Immature natural killer cell (primary cell): ENCODE results near the gene PLAAT2. TPM values are rescaled to one million over a fixed set of nuclear protein-coding genes. Genes with fewer than 3 reads are reported as not detected.
"Not testable (repeated sequence)": the region's sequence is repeated elsewhere in the genome, so short reads cannot be mapped to it uniquely, and the experiment has no call there.

Source experiments
- DNase-seq, 3 donors: peaks; one replicate each; pipeline ENCODE4 v3.0.0; 2022; ENCODE audit warnings: mixed read lengths in 1 of 3
- H3K27ac Mint-ChIP-seq, 6 donors: one replicate each; pipeline ENCODE4 v1.8.0; 2020; ENCODE audit warnings: mixed read lengths in 6 of 6, mild to moderate bottlenecking in 5 of 6, inconsistent platforms in 4 of 6, moderate library complexity in 3 of 6
- H3K27me3 Mint-ChIP-seq, 3 donors: one replicate each; pipeline ENCODE4 v1.8.0; 2020 to 2021; ENCODE audit warnings: low read depth in 3 of 3, mild to moderate bottlenecking in 3 of 3, mixed read lengths in 3 of 3, moderate library complexity in 3 of 3, inconsistent platforms in 1 of 3
- H3K36me3 Mint-ChIP-seq, 3 donors: one replicate each; pipeline ENCODE4 v1.8.0; 2020; ENCODE audit warnings: mixed read lengths in 3 of 3, inconsistent platforms in 2 of 3, mild to moderate bottlenecking in 2 of 3
- H3K4me1 Mint-ChIP-seq, 2 donors: one replicate each; pipeline ENCODE4 v1.8.0; 2020; ENCODE audit warnings: inconsistent platforms in 2 of 2, mild to moderate bottlenecking in 2 of 2, mixed read lengths in 2 of 2, moderate library complexity in 1 of 2
- H3K4me3 Mint-ChIP-seq, 5 donors: one replicate each; pipeline ENCODE4 v1.8.0; 2020; ENCODE audit warnings: mild to moderate bottlenecking in 5 of 5, mixed read lengths in 5 of 5, inconsistent platforms in 3 of 5, moderate library complexity in 3 of 5
- H3K9me3 Mint-ChIP-seq, 6 donors: one replicate each; pipeline ENCODE4 v1.8.0; 2020; ENCODE audit warnings: mild to moderate bottlenecking in 6 of 6, mixed read lengths in 6 of 6, inconsistent platforms in 4 of 6, moderate library complexity in 3 of 6
- polyA plus RNA-seq, 3 donors: library from polyadenylated mRNA; unstranded; fragments of 300-500 nt; fragmentation: Illumina TruSeq; gene quantifications; one replicate each; pipeline ENCODE4 v1.2.3, GENCODE V29; 2021

The PLAAT2 gene
- polyA plus RNA-seq, 3 donors from 2014 or later: 2.8 to 3.0 TPM; not detected in 1

GRCh38 chr11:63532799-63533475 lies 30.2 kb downstream of the PLAAT2 start:
- H3K4me1 Mint-ChIP-seq: peaks cover 80 to 88% of the 10 kb centered on the region in 2 donors
- DNase-seq: no peak
- H3K9me3 Mint-ChIP-seq: no peaks in the 10 kb centered on the region
- H3K27ac Mint-ChIP-seq: peak overlapping the region; percentile 90 to 97 (median 94)
- H3K36me3 Mint-ChIP-seq: no peaks in the 10 kb centered on the region
- peaks cover 0 to 6% (median 5%) of the 10 kb centered on the region in 3 donors for H3K27me3 Mint-ChIP-seq
- peak overlapping the region in 4 of 5 donors; percentile 3 to 67 (median 30) for H3K4me3 Mint-ChIP-seq

- no peak for DNase-seq
- Mint-ChIP-seq H3K27ac (peak overlapping the region; percentile 80 to 95 (median 88)), H3K4me1 (peaks cover 72 to 80% of the 10 kb centered on the region in 2 donors), H3K9me3 (no peaks in the 10 kb centered on the region), H3K36me3 (no peaks in the 10 kb centered on the region), H3K4me3 (peak overlapping the region; percentile 28 to 84 (median 76)), H3K27me3 (peaks cover 0 to 6% (median 5%) of the 10 kb centered on the region in 3 donors)
Measured at GRCh38 chr11:63532117-63532516, 31.1 kb downstream of the PLAAT2 start.

GRCh38 chr11:63531074-63531792 lies 31.9 kb downstream of the PLAAT2 start:
- not testable (repeated sequence) for H3K27me3 Mint-ChIP-seq, H3K9me3 Mint-ChIP-seq, H3K36me3 Mint-ChIP-seq
- DNase-seq: peak; percentile 75 to 82 (median 77)
- Mint-ChIP-seq H3K4me3 (peak overlapping the region; percentile 64 to 84 (median 76)), H3K27ac (peak overlapping the region; percentile 83 to 95 (median 88)), H3K4me1 (peaks cover 65 to 71% of the 10 kb centered on the region in 2 donors)

- Mint-ChIP-seq H3K4me3 (peak overlapping the region in 1 of 5 donors; percentile 0), H3K9me3 (no peaks in the 10 kb centered on the region), H3K27me3 (peaks cover 1 to 3% (median 2%) of the 10 kb centered on the region in 3 donors), H3K4me1 (peaks cover 53 to 59% of the 10 kb centered on the region in 2 donors), H3K27ac (peak overlapping the region; percentile 36 to 90 (median 62)), H3K36me3 (no peaks in the 10 kb centered on the region)
- no peak for DNase-seq
Measured at GRCh38 chr11:63530021-63530420, 33.2 kb downstream of the PLAAT2 start.

GRCh38 chr11:63529373-63529772 lies 33.8 kb downstream of the PLAAT2 start:
- peak overlapping the region in 5 of 6 donors; percentile 51 to 90 (median 76) for H3K27ac Mint-ChIP-seq
- not testable (repeated sequence) for DNase-seq, H3K4me3 Mint-ChIP-seq, H3K36me3 Mint-ChIP-seq, H3K27me3 Mint-ChIP-seq, H3K9me3 Mint-ChIP-seq
- peaks cover 47 to 52% of the 10 kb centered on the region in 2 donors for H3K4me1 Mint-ChIP-seq

- H3K27ac Mint-ChIP-seq: peak overlapping the region in 4 of 6 donors; percentile 51 to 90 (median 67)
- H3K4me1 Mint-ChIP-seq: peaks cover 41 to 46% of the 10 kb centered on the region in 2 donors
- not testable (repeated sequence) for H3K9me3 Mint-ChIP-seq, H3K4me3 Mint-ChIP-seq, DNase-seq, H3K27me3 Mint-ChIP-seq, H3K36me3 Mint-ChIP-seq
Measured at GRCh38 chr11:63528729-63529278, 34.4 kb downstream of the PLAAT2 start.

GRCh38 chr11:63528156-63528555 lies 35.0 kb downstream of the PLAAT2 start:
- H3K9me3 Mint-ChIP-seq, H3K36me3 Mint-ChIP-seq, H3K27me3 Mint-ChIP-seq, H3K4me3 Mint-ChIP-seq, H3K27ac Mint-ChIP-seq, DNase-seq: not testable (repeated sequence)
- H3K4me1 Mint-ChIP-seq: peaks cover 35 to 40% of the 10 kb centered on the region in 2 donors

- no peak overlapping the region for H3K4me3 Mint-ChIP-seq
- H3K9me3 Mint-ChIP-seq: no peaks in the 10 kb centered on the region
- no peak overlapping the region for H3K27ac Mint-ChIP-seq
- H3K27me3 Mint-ChIP-seq: peaks cover 0 to 6% (median 1%) of the 10 kb centered on the region in 3 donors
- DNase-seq: no peak
- H3K36me3 Mint-ChIP-seq: no peaks in the 10 kb centered on the region
- H3K4me1 Mint-ChIP-seq: peaks cover 30 to 35% of the 10 kb centered on the region in 2 donors
Measured at GRCh38 chr11:63527667-63528066, 35.5 kb downstream of the PLAAT2 start.

GRCh38 chr11:63523151-63523550 lies 40.0 kb downstream of the PLAAT2 start:
- Mint-ChIP-seq H3K4me1 (peaks cover 18 to 22% of the 10 kb centered on the region in 2 donors), H3K27ac (no peak overlapping the region), H3K9me3 (no peaks in the 10 kb centered on the region), H3K36me3 (peaks cover 0 to 6% (median 0%) of the 10 kb centered on the region in 3 donors), H3K4me3 (no peak overlapping the region), H3K27me3 (peaks cover 0 to 6% (median 0%) of the 10 kb centered on the region in 3 donors)
- DNase-seq: no peak

- Mint-ChIP-seq H3K36me3 (peaks cover 0 to 6% (median 0%) of the 10 kb centered on the region in 3 donors), H3K4me3 (no peak overlapping the region), H3K9me3 (no peaks in the 10 kb centered on the region), H3K4me1 (peaks cover 28 to 34% of the 10 kb centered on the region in 2 donors), H3K27ac (peak overlapping the region in 1 of 6 donors; percentile 40), H3K27me3 (peaks cover 0 to 6% (median 2%) of the 10 kb centered on the region in 3 donors)
- no peak for DNase-seq
Measured at GRCh38 chr11:63521896-63522295, 41.3 kb downstream of the PLAAT2 start.

- H3K4me3 Mint-ChIP-seq: no peak overlapping the region
- H3K9me3 Mint-ChIP-seq: no peaks in the 10 kb centered on the region
- H3K4me1 Mint-ChIP-seq: peaks cover 28 to 34% of the 10 kb centered on the region in 2 donors
- H3K27ac Mint-ChIP-seq: peak overlapping the region in 4 of 6 donors; percentile 18 to 73 (median 33)
- peaks cover 0 to 6% (median 2%) of the 10 kb centered on the region in 3 donors for H3K27me3 Mint-ChIP-seq
- no peak for DNase-seq
- peaks cover 0 to 6% (median 0%) of the 10 kb centered on the region in 3 donors for H3K36me3 Mint-ChIP-seq
Measured at GRCh38 chr11:63520606-63521170, 42.5 kb downstream of the PLAAT2 start.

GRCh38 chr11:63518548-63518947 lies 44.6 kb downstream of the PLAAT2 start:
- Mint-ChIP-seq H3K27ac (peak overlapping the region; percentile 78 to 94 (median 90)), H3K4me3 (peak overlapping the region; percentile 15 to 74 (median 42)), H3K36me3 (peaks cover 0 to 6% (median 0%) of the 10 kb centered on the region in 3 donors), H3K9me3 (no peaks in the 10 kb centered on the region), H3K4me1 (peaks cover 28 to 34% of the 10 kb centered on the region in 2 donors), H3K27me3 (peaks cover 0 to 2% (median 2%) of the 10 kb centered on the region in 3 donors)
- DNase-seq: peak; percentile 31 to 57 (median 41)

GRCh38 chr11:63517156-63517555 lies 46.0 kb downstream of the PLAAT2 start:
- Mint-ChIP-seq H3K27ac (peak overlapping the region; percentile 12 to 86 (median 65)), H3K4me3 (peak overlapping the region in 1 of 5 donors; percentile 11), H3K27me3 (peaks cover 0 to 2% (median 0%) of the 10 kb centered on the region in 3 donors)

More at GRCh38 chr11:63517156-63517555, 46.0 kb downstream of the PLAAT2 start:
- DNase-seq: no peak
- Mint-ChIP-seq H3K9me3 (no peaks in the 10 kb centered on the region), H3K4me1 (peaks cover 28 to 34% of the 10 kb centered on the region in 2 donors), H3K36me3 (peaks cover 0 to 6% (median 0%) of the 10 kb centered on the region in 3 donors)
